Heart left ventricle (tissue), 16 donors: ENCODE results near the gene PPAN. TPM values are rescaled to one million over a fixed set of nuclear protein-coding genes. Genes with fewer than 3 reads are reported as not detected.

Experiments
- ATAC-seq, 4 donors: fragments of 200-7000 bp; cut with Tn5 transposase; one replicate each; pipeline ENCODE4 v1.9.1; 2020 to 2022; ENCODE audit warnings: moderate library complexity in 4 of 4, mild to moderate bottlenecking in 3 of 4, moderate number of reproducible peaks in 1 of 4
- DNase-seq, 5 donors: peaks; one replicate each; pipeline ENCODE4 v3.0.0-alpha.2; 2020
- H3K27ac ChIP-seq, 12 donors: fragments of 200-600 bp; sonication (generic) in 4 of 12; one replicate each; pipeline versions ENCODE4 v1.5.0 to v1.8.0; 2016 to 2022; ENCODE audit warnings: mild to moderate bottlenecking in 2 of 12
- H3K27me3 ChIP-seq, 9 donors: fragments of 200-600 bp; sonication (generic) in 2 of 9; one replicate each; pipeline versions ENCODE4 v1.5.1 to v1.8.0; 2016 to 2022; ENCODE audit warnings: mild to moderate bottlenecking in 3 of 9
- H3K36me3 ChIP-seq, 9 donors: fragments of 200-600 bp; sonication (generic) in 2 of 9; one replicate each; pipeline versions ENCODE4 v1.5.0 to v1.8.0; 2018 to 2022; ENCODE audit warnings: mild to moderate bottlenecking in 2 of 9
- H3K4me1 ChIP-seq, 12 donors: fragments of 200-600 bp; sonication (generic) in 4 of 12; one replicate each; pipeline versions ENCODE4 v1.5.0 to v1.8.0; 2016 to 2022; ENCODE audit warnings: mild to moderate bottlenecking in 3 of 12
- H3K4me3 ChIP-seq, 12 donors: fragments of 200-600 bp; sonication (generic) in 4 of 12; one replicate each; pipeline versions ENCODE4 v1.5.0 to v1.8.0; 2017 to 2022; ENCODE audit warnings: mild to moderate bottlenecking in 9 of 12, moderate library complexity in 4 of 12
- H3K9me3 ChIP-seq, 12 donors: fragments of 200-600 bp; sonication (generic) in 4 of 12; one replicate each; pipeline versions ENCODE4 v1.5.0 to v1.8.0; 2016 to 2022; ENCODE audit warnings: mild to moderate bottlenecking in 1 of 12
- CTCF ChIP-seq, 12 donors: fragments of 200-600 bp; sonication (generic) in 4 of 12; IDR thresholded peaks; one replicate each; pipeline versions ENCODE4 v1.5.0 to v1.8.0; 2018 to 2022; ENCODE audit warnings: antibody characterized with exemption in 12 of 12, mild to moderate bottlenecking in 5 of 12
- POLR2A ChIP-seq, 2 donors: fragments of 450-650 bp; IDR thresholded peaks; one replicate each; pipeline ENCODE4 v1.6.1; 2017; ENCODE audit warnings: antibody characterized with exemption in 2 of 2, mild to moderate bottlenecking in 2 of 2, moderate library complexity in 2 of 2
- WGBS, 4 donors: extraction: QIAGEN DNeasy Blood & Tissue Kit in 2 of 4; methylation state at CpG; one replicate each; pipeline versions ENCODE4 v1.1.5 to v1.1.7; 2013 to 2018; 5-methylcytosine and 5-hydroxymethylcytosine counted together
- intact Hi-C, 10 donors: fragments of 100-400 bp; cut with DNase I; formaldehyde crosslinking; loops; one replicate each; pipeline versions ENCODE4 v1.11.1 to v1.14.2; 2022
- polyA plus RNA-seq, 2 donors: library from polyadenylated mRNA; stranded (reverse); fragments of 200-250 nt; gene quantifications; one replicate each; pipeline ENCODE4 v1.2.3, GENCODE V29; 2013
- total RNA-seq, 9 donors: library from RNA; depleted of rRNA in 2 of 9; stranded (reverse); fragments of >200 nt in 2 of 9; fragmentation: NEBNext Ultra II Directional in 3 of 9; extraction: Animal tissue kit (Norgen Biotek cat#: 25700) in 3 of 9; gene quantifications; one replicate each; pipeline versions ENCODE4 v1.1.0 to v1.2.4, GENCODE V29; 2016 to 2023
- donor health status: ischemic (EF 13 %, LVEDD 7.1; RV severe dilation, severe dysfunction).
- donor health status: healthy with polysubstance abuse.
- donor health status: DM: no; HTN: yes; CAD: no.
- donor health status: DM: no; HTN: no; CAD: no.
- donor health status: ischemic (EF 25% LVEDD 6.9; RV normal size, moderate dysfunction).
- donor health status: ischemic (EF 25% LVEDD 5.7; RV mildly dilated, moderate dysfunction).
- donor health status: healthy.
- donor health status: DM: yes; HTN: yes; CAD: no.
- donor health status: ischemic (EF 35%, LVEDD 5.7; RV mildly dilated, moderate dysfunction).
- donor health status: nonischemic (EF 11% LVEDD 7.7; RV severe dilation, severe dysfunction).
- donor health status: DM: yes; HTN: yes; CAD: no.
- donor health status: PGD.
- donor health status: ischemic (EF 29% LVEDD 5.4; RV normal size, mild dysfunction).
- donor health status: nonischemic (EF 23%, LVEDD 6.1; RV moderate dilation, normal function).

PPAN gene
- total and polyA plus RNA-seq, 11 donors = 16.3 to 41.4 (median 22.5) TPM

- H3K9me3 ChIP-seq = no peaks in the 10 kb centered on the region
- H3K27me3 ChIP-seq = no peaks in the 10 kb centered on the region
- no peak for ATAC-seq
- H3K4me1 ChIP-seq = peaks cover 0 to 53% (median 11%) of the 10 kb centered on the region in 12 donors
- H3K36me3 ChIP-seq = peaks cover 0 to 65% (median 50%) of the 10 kb centered on the region in 9 donors
- no peak overlapping the region for H3K27ac ChIP-seq
- TF ChIP-seq CTCF (IDR thresholded peaks at IDR 0.05) (no peak), POLR2A (IDR thresholded peaks at IDR 0.05) (no peak)
- WGBS, 4 donors = 86 to 89% (median 88%) methylated on average over 29 to 45 of the region's 45 CpGs
- no peak overlapping the region for H3K4me3 ChIP-seq
- DNase-seq = no peak
- intact Hi-C loops = loop anchor here in 6 of 10 donors (10.0 kb wide), 4 partner anchors 129 to 269 kb away; partner anchors contain the start of genes MRPL4 (in 2 of the 6), OLFM2 (in 2 of the 6) and TYK2 (in 1 of the 6)
Measured at GRCh38 chr19:10115392-10116084, 9.4 kb downstream of the PPAN start.

- Histone ChIP-seq H3K36me3 (peaks cover 0 to 58% (median 42%) of the 10 kb centered on the region in 9 donors), H3K4me3 (no peak overlapping the region), H3K27ac (no peak overlapping the region), H3K27me3 (no peaks in the 10 kb centered on the region), H3K9me3 (no peaks in the 10 kb centered on the region), H3K4me1 (peaks cover 0 to 52% (median 11%) of the 10 kb centered on the region in 12 donors)
- peak in 1 of 4 donors; percentile 6 for ATAC-seq
- peak in 1 of 5 donors; percentile 37 for DNase-seq
- TF ChIP-seq POLR2A (IDR thresholded peaks at IDR 0.05) = no peak
- no peak for TF ChIP-seq CTCF (IDR thresholded peaks at IDR 0.05)
- 84 to 87% (median 85%) methylated on average over 19 to 35 of the region's 35 CpGs for WGBS, 4 donors
- intact Hi-C loops = loop anchor here in 6 of 10 donors (10.0 kb wide), 4 partner anchors 129 to 269 kb away; partner anchors contain the start of genes MRPL4 (in 2 of the 6), OLFM2 (in 2 of the 6) and TYK2 (in 1 of the 6)
Measured at GRCh38 chr19:10116085-10116865, 10.1 kb downstream of the PPAN start.

- peaks cover 0 to 57% (median 39%) of the 10 kb centered on the region in 9 donors for H3K36me3 ChIP-seq
- ATAC-seq = no peak
- WGBS, 4 donors = 83 to 92% (median 91%) methylated on average over 11 to 21 of the region's 21 CpGs
Measured at GRCh38 chr19:10116866-10117616, 10.9 kb downstream of the PPAN start.

More at GRCh38 chr19:10116866-10117616, 10.9 kb downstream of the PPAN start:
- intact Hi-C loops = loop anchor here in 6 of 10 donors (10.0 kb wide), 4 partner anchors 128 to 268 kb away; partner anchors contain the start of genes MRPL4 (in 2 of the 6), OLFM2 (in 2 of the 6) and TYK2 (in 1 of the 6)
- Histone ChIP-seq H3K4me3 (no peak overlapping the region), H3K4me1 (peaks cover 0 to 44% (median 11%) of the 10 kb centered on the region in 12 donors), H3K27ac (no peak overlapping the region), H3K27me3 (no peaks in the 10 kb centered on the region), H3K9me3 (no peaks in the 10 kb centered on the region)
- no peak for TF ChIP-seq CTCF (IDR thresholded peaks at IDR 0.05)
- TF ChIP-seq POLR2A (IDR thresholded peaks at IDR 0.05) = no peak
- DNase-seq = peak in 1 of 5 donors; percentile 65
